Skin of body (tissue), 2 donors: ENCODE results near the gene ADCY9. TPM values are rescaled to one million over a fixed set of nuclear protein-coding genes. Genes with fewer than 3 reads are reported as not detected.

ENCODE experiments used
- DNase-seq: peaks from one replicate; lab custom pipeline; 2025; lab: John Stamatoyannopoulos, UW
- total RNA-seq: library from RNA; depleted of rRNA; stranded (reverse); fragments of >200 nt; gene quantifications from one replicate; pipeline ENCODE4 v1.2.3, GENCODE V29; 2014

The ADCY9 gene
- total RNA-seq, 1 donor from 2014 or later = 11.1 TPM

DNA sequence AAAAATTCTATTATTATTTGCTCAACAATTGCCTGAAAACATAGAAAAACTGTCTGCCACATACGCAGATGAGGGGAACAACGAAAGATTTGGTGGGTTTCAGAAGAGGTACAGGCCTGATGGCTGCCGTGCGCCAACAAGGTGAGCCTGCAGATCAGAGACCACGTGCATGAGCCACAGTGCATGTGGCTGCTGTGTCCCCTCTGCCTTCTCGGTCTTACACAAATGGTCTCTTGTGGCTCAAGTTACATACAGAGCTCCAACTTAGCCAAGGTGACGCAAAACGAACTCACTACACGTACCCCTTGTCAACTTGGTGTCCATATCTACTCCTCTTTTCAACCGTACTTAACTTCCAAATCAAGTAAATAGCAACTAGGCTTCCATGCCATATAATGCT is 82.3 kb downstream of the ADCY9 start:
- DNase-seq = no peak

DNA sequence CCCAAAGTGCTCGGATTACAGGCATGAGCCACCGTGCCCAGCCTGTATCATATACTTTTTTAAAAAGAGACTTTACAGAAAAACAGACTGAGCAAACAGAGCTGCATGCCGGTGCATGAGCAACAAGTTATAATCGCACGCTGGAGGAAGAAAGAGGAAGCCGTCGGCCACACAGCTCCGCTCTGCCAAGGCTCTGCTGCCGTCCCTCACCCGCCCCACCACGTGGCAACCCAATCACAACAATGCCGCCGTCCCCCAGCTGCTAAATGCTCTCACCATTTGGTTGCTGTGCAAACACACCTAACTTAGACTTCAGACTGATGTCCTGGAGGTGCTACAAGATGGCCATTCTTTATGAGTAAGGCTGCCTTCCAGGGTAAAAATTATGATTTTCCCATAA is 83.5 kb downstream of the ADCY9 start:
- DNase-seq = no peak

DNA sequence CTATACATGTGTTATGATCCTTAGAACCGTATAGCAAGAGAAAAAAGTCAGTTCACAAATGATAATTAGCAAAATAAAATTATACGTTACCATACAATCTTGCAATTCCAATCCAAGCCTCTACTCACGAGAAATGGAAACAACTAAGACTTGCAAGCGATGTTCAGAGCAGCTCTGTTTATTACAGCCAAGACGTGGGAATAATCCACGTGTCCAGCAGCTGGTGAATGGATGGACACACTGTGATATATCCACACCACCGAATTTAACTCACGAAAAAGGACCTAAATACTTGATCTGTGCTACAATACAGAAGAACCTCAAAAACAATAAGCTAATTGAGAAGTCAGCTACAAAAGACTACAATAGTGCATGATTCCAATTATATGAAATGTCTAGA is 88.1 kb downstream of the ADCY9 start:
- DNase-seq = no peak

DNA sequence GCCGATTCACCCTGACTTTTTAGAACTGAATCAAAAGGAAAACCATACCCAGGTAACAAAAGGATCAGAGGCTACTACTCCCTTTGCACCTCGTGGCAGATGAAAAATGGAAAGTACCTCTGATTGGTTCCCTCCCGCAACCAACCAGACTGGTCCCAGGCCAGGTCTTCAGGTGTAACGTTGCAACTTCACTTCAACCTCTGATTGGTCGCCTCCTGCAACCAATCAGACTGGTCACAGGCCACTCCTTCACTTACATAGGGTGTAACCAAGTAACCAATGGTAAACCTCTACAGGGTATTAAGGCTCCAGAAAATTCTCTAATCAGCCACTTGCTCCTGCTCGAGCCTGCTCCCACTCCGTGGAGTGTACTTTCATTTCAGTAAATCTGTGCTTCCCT is 89.4 kb downstream of the ADCY9 start:
- DNase-seq = no peak

DNA sequence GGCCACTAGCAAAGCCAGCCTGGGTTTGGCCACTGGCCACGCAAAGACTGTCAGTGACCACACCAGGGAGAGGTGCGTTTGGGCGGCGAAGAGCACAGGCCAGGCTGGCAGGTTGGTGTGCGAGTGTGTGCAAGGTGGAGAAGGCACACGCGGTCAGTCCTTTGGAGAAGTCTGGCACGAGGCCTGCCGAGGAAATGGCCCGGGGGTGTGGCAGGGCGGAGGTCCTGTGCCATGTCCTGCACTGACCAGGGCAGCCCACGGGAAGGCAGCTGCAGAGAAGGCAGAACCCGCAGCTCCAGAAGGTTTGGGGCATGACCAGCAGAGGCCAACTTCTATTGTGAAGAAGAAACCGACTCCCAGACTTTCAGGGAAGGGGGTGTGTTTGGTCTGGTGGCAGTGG is 90.8 kb downstream of the ADCY9 start:
- DNase-seq = no peak

DNA sequence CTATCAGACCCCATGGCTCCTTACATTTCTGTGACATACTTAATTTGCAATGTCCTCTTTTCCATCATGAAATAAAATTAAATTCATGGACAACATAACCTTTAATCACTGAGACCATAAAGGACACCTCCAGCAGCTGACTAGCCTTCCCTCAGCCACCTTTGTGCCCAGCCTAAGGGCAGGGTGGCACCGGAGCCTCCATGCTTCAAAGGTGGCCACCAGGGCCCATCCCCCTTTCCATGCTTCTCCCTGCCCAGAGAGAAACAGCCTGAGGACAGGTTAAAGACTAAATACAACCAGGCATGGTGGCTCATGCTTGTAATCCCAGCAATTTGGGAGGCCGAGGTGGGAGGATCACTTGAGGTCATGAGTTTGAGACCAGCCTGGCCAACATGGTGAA is 94.3 kb downstream of the ADCY9 start:
- DNase-seq = no peak

DNA sequence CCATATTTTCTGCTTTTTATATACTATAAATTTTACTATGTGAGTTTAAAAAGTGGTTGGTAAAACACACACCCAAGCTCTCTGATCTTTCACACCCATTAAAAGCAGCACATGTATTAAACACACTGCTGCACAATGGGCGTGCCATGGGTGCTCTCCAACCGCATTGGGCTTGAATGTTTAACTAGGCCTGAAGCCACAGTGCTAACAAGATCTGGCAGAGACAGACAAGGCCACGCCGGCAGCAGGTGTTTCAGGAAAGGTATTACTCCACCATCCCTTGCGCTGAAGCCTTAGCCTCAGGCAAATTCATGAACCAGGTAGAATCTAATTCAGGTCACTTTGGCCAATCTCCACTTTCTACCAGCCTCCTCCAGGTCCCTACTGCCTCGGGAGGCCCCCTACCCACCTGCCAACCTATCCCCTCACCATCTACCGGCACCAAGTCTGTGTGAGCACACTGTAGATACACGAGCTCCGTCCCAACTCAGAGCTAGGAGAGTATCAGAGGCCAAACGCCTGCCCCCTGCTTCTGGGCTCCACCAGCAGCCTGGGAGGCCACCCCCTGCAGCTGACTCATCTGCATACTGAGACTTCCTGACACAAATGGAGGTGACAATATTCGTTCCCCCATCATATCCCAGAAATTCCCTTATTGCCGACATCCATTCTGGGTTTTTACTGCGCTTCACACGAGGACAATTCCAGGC is 95.0 kb downstream of the ADCY9 start:
- DNase-seq = no peak

DNA sequence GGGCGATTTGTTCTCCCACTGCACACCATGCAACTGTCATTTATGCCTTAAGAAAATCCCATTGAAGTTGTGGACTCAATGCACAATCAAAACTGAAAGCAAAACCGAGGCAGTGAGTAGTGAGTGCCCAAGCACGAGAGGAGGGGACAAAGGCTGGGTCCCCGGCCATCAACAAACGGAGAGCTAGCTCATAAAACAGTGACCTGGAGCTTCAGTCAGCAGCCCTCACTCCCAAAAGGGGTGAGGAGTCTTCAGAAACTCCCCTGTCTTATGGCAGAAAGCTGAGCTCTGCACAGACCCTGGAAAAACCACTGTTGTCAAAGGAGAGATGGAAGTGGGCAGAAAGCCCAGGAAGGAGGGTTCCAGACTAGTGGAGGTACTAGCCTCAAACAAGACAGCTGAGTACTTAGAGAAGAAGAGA is 96.9 kb downstream of the ADCY9 start:
- no peak for DNase-seq

DNA sequence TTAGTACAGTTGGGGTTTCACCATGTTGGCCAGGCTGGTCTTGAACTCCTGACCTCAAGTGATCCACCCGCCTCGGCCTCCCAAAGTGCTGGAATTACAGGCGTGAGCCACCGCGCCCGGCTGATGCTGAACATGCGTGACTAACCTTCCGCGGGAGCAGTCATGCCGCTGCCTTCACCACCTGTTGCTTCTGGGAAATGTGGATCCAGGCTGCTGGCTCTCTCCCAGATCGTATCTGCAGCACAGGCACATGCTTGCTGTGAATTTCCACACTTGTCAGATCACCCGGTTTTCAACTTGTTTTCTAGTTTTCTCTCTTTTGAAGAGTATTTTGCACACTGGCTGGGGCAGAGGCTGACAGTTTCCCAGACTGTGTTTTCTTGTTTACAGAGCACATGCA is 97.9 kb downstream of the ADCY9 start:
- DNase-seq = no peak

DNA sequence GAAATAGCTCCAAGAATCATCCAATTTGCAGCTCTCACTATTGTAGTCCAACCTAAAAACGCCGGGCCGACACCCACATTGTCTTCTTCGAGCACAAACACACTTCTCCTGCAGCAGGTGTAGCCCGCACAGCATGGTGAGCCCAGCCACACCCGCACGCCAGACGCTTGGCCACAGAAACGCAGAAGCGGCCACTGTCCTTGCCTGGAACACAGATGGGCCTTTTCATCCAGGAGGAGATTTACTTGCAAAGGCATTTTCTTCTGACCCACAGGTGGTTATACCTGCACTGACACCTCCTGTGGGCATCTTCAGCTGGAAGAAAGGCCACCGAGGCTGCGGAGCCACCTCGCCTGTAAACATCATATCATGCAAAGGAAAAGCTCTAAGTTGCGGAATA is 98.4 kb downstream of the ADCY9 start:
- no peak for DNase-seq

DNA sequence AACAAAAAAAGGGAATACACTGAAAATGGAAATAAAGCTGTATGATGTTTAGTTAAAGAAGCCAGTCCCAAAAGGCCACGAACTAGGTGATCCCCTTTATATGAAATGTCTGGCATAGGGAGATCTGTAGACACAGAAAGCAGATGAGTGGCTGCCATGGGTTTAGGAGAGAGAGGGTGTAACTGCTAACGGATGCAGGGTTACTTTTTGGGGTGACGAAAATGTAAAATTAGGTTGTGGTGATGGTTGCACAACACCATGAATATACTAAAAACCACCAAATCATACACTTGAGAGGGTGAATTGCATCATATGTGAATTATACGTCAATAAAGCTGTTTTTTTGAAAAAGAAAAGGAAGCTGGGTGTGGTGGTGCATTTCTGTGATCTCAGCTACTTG is 99.6 kb downstream of the ADCY9 start:
- DNase-seq = no peak

DNA sequence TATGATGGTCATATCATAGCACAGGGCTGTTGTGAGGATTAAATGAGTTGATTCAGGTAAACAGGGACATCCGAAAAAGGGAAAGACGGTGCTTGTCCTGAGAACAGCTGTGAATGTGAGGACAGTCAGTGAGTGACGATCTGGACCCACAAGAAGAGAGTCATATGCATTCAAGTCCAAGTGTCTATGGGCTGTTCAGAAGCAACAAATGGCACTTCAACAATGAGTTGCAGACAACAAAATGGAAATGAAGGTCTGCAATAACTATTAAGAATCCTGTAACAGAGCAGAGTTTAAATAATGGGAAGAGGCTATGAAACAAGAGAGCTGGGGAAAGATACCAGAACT is 100.3 kb downstream of the ADCY9 start:
- DNase-seq = no peak

DNA sequence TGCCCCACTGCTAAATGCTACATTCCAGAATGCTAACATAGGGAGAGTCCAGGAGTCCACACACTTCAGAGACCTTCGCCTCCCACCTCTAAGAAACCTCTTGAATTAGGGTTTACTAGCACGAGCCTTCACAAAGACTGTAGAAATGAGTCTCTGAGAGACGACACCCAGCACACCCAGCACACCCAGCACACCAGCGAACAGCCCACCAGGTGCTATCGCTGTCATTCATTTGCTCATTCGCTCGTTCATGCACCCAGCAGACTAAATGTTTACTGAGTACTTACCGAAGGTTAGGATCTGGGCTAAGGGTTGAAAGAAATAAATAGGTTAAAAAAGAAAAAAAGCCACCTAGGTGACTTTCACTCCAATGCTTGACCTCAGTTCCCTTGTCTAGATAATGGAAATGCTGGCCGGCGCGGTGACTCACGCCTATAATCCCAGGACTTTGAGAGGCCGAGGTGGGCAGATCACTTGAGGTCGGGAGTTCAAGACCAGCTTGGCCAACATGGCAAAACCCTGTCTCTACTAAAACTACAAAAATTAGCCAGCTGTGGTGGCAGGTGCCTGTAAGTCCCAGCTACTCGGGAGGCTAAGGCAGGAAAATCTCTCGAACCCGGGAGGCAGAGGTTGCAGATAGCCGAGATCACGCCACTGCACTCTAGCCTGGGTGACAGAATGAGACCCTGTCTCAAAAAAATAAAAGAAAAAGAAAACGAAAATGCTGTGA is 100.8 kb downstream of the ADCY9 start:
- no peak for DNase-seq

DNA sequence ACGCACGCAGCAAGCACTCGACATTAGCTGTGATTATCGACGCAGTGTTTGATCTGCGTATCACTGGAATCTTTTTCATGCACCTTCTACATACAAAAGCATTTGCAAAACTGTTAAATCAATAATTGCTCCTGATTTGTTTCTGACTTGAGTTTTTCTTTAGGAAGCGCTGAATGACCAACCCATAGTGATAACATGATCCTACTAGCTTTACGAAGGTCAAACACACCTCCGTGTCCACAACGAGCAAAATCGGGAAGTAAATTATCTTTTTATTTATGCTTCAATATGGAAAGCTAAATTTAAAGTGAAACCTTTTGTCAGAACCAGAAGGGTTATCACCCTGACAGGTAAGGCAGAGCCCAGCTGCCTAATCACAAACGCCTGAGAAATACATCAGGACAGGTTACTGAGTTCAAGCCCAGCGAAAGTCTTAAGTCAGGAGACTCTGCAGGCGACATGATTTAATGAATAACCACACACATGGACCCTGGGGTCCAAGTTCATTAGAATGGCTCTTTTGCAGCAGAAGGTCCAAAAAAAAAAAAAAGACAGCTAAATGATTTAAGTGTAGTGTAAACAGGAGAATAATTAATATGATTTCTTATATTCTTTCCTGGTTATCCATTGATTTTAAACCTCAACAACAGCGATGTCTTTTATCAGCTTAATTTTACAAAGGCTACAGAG is 104.2 kb downstream of the ADCY9 start:
- DNase-seq = no peak

DNA sequence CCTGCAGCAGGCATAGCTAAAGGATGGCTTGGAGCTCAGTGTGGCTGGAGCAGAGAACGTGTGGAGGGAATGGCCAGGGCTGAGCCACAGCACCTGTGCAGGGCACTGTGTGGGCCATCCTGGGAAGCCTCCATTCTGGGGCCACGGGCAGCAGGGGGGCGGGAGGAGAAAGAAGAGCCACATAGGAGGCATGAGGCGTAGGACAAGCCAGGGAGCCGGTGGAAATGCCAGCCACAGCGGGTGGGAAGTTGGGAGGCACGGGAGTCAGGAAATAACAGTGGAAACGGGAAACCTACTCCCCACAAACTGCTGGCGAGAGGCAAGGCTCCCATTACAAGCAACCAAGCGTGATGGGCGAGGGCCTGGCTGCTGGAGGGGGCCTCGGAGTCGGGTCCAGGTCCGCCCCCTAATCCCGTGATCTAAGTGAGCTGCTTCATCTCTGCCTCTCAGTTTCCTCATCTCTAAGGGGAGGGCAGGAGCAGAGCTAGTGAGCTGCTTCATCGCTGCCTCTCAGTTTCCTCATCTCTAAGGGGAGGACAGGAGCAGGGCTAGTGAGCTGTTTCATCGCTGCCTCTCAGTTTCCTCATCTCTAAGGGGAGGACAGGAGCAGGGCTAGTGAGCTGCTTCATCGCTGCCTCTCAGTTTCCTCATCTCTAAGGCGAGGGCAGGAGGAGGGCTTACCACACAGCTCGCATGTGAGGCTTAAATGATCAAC is 104.9 kb downstream of the ADCY9 start:
- DNase-seq = no peak

DNA sequence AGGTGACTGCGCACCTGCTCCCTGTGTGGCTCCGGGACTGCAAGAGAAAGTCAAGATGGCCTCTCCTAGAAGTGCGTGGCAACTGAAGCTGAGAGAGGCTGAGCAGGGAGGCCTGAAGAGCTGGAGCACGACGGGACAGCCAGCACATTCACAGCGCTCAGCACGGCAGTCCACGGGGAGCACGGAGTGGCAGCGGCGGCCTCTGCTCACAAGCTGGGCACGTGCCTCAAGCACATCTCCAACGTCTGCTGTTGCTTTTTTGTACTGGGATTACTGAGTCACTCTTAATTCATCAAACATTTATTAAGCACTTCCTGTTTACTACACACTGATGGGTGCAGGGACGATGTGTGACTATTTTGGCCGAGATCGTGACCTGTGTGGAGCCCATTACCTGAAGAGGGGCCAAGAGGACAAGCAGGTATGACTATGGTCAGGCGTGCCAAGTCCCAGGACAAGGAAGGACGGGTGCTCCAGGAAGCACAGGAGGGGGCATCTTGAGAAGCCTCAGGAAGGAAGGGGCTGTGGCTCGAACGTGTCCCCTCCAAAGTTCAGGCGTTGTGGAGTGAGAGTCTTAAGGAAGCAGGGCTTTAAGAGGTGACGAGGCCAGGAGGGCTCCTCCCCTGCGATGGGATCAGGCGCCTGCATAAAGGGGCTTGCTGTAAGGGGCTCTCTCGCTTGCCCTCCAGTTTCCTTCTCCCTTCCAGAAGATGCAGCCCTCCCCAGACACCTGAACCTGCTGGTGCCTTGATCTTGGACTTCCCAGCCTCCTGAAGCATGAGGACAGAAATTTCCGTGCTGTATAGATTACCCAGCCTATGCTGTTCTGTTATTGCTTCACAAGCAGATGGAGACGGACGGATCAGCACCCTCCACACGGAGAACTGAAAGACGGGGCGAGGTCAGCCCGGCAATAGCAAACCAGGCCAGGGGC is 105.8 kb downstream of the ADCY9 start:
- DNase-seq = no peak

DNA sequence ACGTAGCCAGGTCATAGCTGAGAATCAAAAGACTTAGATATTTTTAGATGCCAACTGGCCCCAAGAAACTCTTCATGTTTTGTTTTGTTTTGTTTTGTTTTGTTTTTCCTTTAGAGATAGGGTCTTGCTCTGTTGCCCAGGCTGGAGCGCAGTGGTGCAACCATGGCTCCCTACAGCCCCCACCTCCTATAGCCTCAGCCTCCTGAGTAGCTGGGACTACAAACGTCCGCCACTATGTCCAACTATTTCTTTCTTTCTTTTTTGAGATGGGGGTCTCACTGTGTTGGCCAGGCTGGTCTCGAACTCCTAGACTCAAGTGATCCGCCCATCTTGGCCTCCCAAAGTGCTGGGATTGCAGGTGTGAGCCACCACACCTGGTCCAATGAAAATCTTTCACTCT is 107.1 kb downstream of the ADCY9 start:
- DNase-seq = no peak

DNA sequence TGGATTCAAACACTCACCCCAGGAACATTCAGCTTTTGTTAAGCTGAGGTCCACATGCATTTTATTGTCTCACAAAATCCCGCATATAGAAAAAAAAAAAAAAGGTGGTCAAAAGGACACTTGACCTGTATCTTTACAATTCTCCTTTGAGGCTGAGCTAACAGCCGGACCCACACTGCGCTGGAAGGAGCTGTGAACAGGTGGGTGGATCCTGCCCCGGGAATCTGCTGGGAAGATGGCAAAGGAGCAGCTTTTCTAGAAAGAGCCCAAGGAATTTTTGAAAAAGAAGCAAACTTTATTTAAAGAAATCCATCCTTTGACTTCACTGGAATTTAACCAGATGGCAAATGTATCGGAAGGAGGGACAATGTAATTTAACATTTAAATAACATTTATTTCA is 108.1 kb downstream of the ADCY9 start:
- DNase-seq = no peak

DNA sequence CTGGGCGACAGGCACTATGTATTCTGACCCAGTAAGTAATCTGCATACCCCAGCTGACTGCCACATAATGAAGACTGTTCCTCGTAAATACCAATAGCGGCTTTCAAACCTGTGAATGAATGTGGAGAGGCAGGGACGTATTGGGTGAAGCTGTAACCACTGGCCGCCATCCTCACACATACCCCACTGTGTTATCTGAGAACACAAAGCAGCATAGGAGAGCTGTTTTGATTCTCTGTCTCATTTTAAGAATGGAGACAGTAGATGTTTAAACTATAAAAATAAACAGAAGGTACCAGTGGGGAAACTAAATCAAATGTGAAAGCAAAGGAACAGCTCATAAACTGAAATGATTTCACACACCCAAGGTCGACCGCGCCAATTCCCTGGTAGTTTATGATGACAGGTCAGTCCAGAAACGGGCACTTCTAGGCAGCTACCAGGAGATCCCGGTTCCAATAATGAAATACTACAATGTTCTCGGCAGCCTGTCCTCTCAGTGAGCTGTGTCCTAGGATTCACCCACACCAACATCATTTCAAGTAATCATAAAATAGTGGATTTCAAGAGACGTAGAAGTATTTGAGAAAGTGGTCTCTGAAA is 109.7 kb downstream of the ADCY9 start:
- no peak for DNase-seq

DNA sequence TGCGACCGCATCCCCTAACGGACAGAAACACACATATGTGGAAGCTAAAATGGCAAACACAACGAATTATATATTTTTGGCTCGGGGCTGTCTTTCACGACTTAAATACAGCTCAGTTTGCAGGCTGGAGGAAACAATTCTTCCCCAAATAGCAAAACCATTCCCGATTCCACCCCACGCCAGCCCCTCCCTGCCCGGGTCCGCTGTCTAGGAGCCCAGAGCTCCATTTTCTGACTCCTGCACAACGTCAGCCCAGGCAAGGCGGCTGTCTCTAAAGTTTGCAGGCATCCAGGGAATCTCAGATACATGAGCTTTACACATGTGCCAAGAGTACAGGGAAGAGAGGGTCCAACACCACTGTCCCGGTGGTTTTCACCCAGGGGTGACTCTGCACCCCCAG is 110.5 kb downstream of the ADCY9 start:
- DNase-seq = no peak

DNA sequence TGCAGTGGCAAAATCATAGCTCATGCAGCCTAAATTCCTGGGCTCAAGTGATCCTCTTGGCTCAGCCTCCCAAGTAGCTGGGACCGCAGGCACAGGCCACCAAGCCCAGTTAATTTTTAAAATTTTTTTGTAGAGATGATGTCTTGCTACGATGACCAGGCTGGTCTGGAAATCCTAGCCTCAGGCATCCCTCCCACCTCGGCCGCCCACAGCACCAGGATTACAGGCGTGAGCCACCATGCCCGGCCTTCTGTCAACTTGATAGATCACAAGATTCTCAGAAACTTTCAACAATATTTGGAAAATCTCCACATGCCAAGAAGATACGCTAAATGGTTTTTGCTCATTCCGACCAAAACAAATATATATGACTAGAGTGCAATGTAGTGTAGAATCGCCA is 111.0 kb downstream of the ADCY9 start:
- no peak for DNase-seq
